HTR-8/SVneo (cell line): Measurements from ENCODE around the gene PLCB4.
"Not testable (repeated sequence)": the region's sequence is repeated elsewhere in the genome, so short reads cannot be mapped to it uniquely, and the experiment has no call there.

Experiments
- DNase-seq: peaks from one replicate; pipeline ENCODE4 v3.0.0; 2011; ENCODE audit warnings: low spot score, mixed read lengths; ENCODE audit not compliant: insufficient read length
- FAIRE-seq: peaks from 2 replicates; lab custom pipeline; 2011; peaks lifted over from hg19 to GRCh38; lab: Jason Lieb, UNC

PLCB4 gene

GRCh38 chr20:9377007-9377406 lies 308.1 kb downstream of the PLCB4 start:
- DNase-seq (no peak), FAIRE-seq (no peak)

GRCh38 chr20:9385345-9386310 lies 316.7 kb downstream of the PLCB4 start:
- DNase-seq, FAIRE-seq: not testable (repeated sequence)

- FAIRE-seq: no peak
- no peak for DNase-seq
These were observed 319.4 kb downstream of the PLCB4 start for GRCh38 chr20:9388160-9388812.

GRCh38 chr20:9388813-9389161 lies 319.9 kb downstream of the PLCB4 start:
- DNase-seq: no peak
- no peak for FAIRE-seq

- no peak for DNase-seq
- FAIRE-seq: no peak
These were observed 320.5 kb downstream of the PLCB4 start for GRCh38 chr20:9389346-9389745.

GRCh38 chr20:9390441-9390840 lies 321.6 kb downstream of the PLCB4 start:
- no peak for FAIRE-seq
- DNase-seq: no peak

- DNase-seq (peak; percentile 76), FAIRE-seq (no peak)
These were observed 324.3 kb downstream of the PLCB4 start for GRCh38 chr20:9392892-9393857.

- DNase-seq (no peak), FAIRE-seq (no peak)
These were observed 327.1 kb downstream of the PLCB4 start for GRCh38 chr20:9395971-9396370.

- no peak for FAIRE-seq
- no peak for DNase-seq
These were observed 329.0 kb downstream of the PLCB4 start for GRCh38 chr20:9397928-9398327.

GRCh38 chr20:9398882-9399281 lies 330.0 kb downstream of the PLCB4 start:
- no peak for FAIRE-seq

GRCh38 chr20:9399322-9399721 lies 330.4 kb downstream of the PLCB4 start:
- no peak for DNase-seq
- no peak for FAIRE-seq

More at GRCh38 chr20:9398882-9399281, 330.0 kb downstream of the PLCB4 start:
- DNase-seq: no peak

- DNase-seq (no peak), FAIRE-seq (peak; percentile 42)
These were observed 331.5 kb downstream of the PLCB4 start for GRCh38 chr20:9400171-9401025.

- no peak for DNase-seq
- no peak for FAIRE-seq
These were observed 332.5 kb downstream of the PLCB4 start for GRCh38 chr20:9401371-9401770.

- DNase-seq (no peak), FAIRE-seq (peak; percentile 38)
These were observed 333.3 kb downstream of the PLCB4 start for GRCh38 chr20:9402141-9402540.

- no peak for DNase-seq
- no peak for FAIRE-seq
These were observed 333.7 kb downstream of the PLCB4 start for GRCh38 chr20:9402546-9402945.

GRCh38 chr20:9403448-9403847 lies 334.6 kb downstream of the PLCB4 start:
- no peak for FAIRE-seq
- DNase-seq: no peak

GRCh38 chr20:9407805-9408421 lies 339.0 kb downstream of the PLCB4 start:
- FAIRE-seq: peak; percentile 65
- DNase-seq: peak; percentile 71

GRCh38 chr20:9408422-9409300 lies 339.8 kb downstream of the PLCB4 start:
- no peak for DNase-seq

More at GRCh38 chr20:9408422-9409300, 339.8 kb downstream of the PLCB4 start:
- FAIRE-seq: no peak
